A549 (cell line): ENCODE data around the gene PAGE2.

Experiments used
- CTCF ChIP-seq: fragments of >200 bp; sonication (Bioruptor Twin); formaldehyde crosslinking; IDR thresholded peaks from 3 replicates; pipeline ENCODE4 v1.5.1; 2016
- EHMT2 ChIP-seq: fragments of 200-600 bp; sonication (generic); IDR thresholded peaks from 2 replicates; pipeline ENCODE4 v1.6.1; 2016; ENCODE audit warnings: antibody characterized with exemption, low read depth, mild to moderate bottlenecking, moderate library complexity
- ELK1 ChIP-seq: fragments of 150-350 bp; IDR thresholded peaks from 2 replicates; pipeline ENCODE4 v1.6.1; 2014; ENCODE audit warnings: low read depth, mild to moderate bottlenecking, low read length
- POLR2A ChIP-seq: IDR thresholded peaks from 2 replicates; pipeline ENCODE4 v1.6.1; 2012; ENCODE audit warnings: mild to moderate bottlenecking, low read length

DNA sequence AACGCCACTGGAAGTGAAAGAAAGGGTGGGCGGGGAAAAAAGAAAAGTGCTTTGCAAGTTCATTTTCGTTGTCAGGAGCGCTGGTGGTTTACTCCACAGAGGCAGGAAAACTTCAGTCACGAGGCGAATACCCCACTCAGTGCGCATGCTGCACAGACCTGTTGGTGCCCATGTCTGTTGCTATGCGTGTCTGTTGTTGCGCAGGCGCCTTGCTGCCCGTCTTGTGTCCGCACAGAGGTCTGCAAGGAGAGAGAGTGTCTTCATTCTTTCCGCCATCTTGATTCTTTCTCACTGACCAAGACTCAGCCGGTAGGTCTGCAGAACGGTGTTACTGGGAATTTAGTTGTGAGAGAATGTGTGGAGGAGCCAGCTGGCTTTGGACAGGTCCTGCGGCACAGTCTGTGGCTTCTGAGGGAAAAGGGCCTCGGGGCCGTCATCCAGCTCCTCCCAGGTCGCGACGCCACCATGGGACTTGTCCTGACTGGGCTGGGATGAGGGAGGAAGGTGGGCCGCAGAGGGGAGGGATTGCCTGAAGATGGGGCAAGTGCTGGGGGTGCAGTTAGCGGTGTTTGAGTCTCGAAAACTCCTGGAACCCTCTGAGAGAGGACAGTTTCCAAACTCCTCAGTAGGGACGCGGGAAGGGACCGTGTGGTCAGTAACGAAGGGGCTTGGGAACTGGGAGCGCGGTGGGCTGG, at the start of gene PAGE2:
- TF ChIP-seq CTCF (no peak), EHMT2 (no peak), ELK1 (no peak), POLR2A (no peak)
